Measurements from ENCODE around the gene FIGNL1. TPM values are rescaled to one million over a fixed set of nuclear protein-coding genes. Genes with fewer than 3 reads are reported as not detected.
A peak's percentile ranks its signal among the peaks of the same experiment; 100 is the strongest.
"Not testable (repeated sequence)": the region's sequence is repeated elsewhere in the genome, so short reads cannot be mapped to it uniquely, and the experiment has no call there.

The FIGNL1 gene
- total RNA-seq, 1 donor from 2014 or later, result 15.9 TPM

GRCh38 chr7:50470250-50471163 lies 20.4 kb upstream of the FIGNL1 start:
- ATAC-seq, result no peak

- no peak for ATAC-seq
Measured at GRCh38 chr7:50469181-50469580, 19.0 kb upstream of the FIGNL1 start.

DNA sequence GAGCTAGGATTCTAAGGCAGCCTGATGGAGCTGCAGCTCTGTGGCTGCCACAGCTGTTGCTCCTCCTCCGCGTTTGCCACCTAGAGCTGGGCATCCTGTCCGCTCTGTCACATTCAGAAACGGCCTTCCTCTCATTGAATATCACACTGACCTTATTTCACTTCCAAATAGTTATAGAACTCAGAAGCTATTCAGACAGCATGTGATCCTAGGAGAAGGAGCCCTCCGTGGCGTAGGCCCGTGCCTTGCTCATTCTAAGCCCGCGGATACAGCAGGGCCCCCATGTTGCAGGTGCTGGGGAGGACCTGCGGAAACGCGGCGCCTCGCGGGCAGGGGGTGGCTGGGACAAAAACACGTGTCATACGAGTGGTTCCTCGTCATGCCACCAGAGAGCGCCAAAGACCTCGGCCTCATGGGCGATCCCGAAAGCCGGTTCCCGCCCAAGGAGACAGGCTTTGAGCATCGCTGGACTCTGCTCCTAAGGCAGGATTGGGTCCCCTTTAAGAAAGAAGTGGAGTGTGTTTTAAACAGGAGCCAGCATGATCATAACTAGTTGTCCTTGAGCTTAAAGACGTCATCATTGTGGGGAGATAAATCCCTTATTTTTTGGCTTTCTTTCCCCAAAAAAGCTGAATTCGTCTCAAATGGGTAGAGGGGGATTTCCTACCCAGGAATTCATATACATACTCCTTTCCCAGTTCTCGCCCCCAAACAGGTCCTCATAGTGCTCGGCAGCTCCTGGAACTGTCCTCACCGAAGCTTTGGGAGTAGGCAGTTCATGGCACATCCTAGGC lies 17.9 kb upstream of the FIGNL1 start:
- peak; percentile 86 for ATAC-seq

DNA sequence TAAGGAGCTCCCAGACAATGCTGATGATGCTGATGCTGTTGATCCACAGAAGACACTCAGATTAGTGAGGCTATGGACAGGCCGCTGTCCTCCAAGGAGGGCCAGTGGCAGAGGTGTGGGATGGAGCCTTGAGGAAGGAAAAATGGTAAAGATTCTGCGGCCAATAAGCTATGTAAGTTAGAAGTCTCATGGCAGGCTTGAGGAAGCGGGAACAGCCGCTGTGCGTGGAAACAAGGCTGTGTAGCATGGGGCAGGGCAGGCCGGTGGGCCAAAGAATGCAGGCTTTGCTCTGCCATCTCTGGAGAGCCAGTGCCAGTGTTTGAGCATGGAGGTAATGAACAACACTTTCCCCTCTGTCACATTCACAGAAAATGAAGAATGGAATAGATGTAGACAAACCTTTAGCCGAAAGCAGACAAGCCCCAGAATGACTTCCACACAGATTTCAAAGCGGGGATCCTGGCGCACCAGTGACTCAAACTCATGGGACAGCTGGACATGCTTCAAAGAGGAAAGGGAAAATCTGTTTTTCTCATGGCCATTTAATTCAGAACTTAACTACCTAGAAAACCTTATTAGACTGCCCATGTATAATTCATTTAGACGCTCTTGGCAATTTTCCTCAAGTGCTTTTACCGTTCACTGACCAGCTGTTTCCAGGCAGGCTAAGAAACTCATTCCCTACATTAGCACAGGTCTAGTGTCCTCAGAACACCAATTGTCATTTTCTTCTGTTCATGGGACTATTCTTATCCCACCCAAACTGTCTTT lies 16.9 kb upstream of the FIGNL1 start:
- ATAC-seq, result no peak

DNA sequence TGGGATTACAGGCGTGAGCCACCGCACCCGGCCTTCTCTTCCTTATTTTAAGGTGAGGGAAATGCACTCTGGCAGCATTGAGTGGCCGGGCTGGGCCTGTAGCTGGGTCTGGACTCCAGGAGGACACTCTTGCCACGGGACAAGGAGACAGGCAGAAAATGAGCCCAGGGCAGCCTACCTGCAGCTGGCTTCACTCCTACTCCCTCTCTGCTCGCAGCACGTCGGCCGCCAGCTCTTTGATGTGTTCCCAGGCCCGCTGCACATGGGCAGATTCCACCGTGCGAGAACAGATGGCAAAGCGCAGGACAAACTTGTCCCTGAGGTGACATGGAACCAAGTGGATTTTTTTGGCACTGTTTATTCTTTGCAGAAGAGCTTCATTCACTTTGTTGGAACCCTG lies 12.9 kb upstream of the FIGNL1 start:
- no peak for ATAC-seq

- no peak for ATAC-seq
Measured at GRCh38 chr7:50462361-50462760, 12.2 kb upstream of the FIGNL1 start.

DNA sequence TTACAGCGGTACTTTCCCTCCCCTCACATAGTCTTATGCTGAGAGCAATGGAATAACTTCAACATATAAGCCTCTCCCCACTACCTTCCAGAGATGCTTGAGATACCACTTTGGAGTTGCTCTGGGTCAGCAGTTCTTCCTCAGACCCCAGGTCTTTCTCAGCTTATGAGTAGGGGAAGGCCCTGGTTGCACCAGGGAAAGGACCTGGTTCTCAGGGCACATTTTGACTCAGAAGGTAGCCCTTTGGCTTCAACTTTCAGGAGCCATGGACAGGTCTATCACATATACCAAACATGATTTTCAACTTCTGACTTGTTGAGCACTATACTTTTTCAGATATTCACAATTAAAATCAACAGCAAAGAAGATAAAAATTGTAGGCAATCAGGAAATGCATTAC lies 11.5 kb upstream of the FIGNL1 start:
- no peak for ATAC-seq

DNA sequence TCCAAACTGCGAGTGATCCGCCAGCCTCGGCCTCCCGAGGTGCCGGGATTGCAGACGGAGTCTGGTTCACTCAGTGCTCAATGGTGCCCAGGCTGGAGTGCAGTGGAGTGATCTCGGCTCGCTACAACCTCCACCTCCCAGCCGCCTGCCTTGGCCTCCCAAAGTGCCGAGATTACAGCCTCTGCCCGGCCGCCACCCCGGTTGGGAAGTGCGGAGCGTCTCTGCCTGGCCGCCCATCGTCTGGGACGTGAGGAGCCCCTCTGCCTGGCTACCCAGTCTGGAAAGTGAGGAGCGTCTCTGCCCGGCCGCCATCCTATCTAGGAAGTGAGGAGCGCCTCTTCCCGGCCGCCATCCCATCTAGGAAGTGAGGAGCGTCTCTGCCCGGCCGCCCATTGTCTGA lies 9.0 kb upstream of the FIGNL1 start:
- ATAC-seq, result not testable (repeated sequence)

- ATAC-seq, result not testable (repeated sequence)
Measured at GRCh38 chr7:50458651-50459050, 8.5 kb upstream of the FIGNL1 start.

DNA sequence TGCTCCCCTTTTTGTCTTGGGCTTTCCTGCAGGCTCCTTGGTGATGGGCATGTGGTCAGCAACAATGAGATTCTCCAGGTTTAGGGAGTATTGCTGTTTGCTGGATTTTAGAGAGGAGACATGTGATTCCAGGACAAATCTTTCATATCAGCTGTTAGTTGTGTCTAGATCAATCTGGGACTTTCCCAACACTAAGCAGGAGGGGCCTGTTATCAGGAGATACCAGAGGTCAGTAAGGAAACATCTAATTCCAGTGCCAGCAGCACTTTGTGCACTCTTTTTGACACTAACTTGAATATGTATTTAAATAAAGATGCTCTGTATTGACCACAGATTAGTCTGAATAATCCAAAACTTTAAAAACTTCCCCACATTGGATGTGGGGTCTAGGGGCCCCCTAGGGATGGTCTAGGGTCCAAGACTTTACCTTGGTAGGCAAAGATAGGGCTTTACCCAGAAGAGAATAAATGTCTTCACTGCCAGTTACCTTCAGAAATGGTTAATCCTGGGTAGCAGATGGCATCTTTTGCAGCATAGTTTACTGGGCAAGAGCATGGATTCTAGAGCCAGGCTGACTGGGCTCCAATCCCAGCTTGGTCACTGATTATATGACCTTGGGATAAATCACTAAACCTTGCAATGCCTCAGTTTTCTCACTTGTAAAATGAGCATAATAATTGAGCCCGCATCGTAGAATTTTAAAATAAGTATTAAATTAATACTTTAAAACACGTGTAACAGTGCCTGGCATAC lies 6.4 kb upstream of the FIGNL1 start:
- ATAC-seq, result no peak

DNA sequence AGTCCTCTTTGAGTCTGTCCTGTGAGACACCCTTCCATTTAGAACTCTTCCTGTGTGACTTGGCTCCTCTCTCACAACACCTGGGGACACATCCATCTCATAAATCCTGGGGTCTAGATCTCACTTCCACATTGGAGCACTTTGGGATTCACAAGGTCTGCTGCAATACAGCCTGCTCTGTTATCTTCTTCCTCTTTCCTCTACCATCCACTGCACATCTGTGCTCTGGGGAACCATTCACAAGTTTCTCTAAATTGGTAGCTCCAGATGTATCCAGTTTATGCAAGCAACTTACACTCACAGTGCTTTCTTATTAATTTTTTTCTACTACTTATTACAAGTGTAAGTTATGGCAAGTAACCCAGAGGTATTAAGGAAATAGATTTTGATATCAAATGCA lies 5.5 kb upstream of the FIGNL1 start:
- no peak for ATAC-seq

GRCh38 chr7:50454968-50455367 lies 4.8 kb upstream of the FIGNL1 start:
- no peak for ATAC-seq

DNA sequence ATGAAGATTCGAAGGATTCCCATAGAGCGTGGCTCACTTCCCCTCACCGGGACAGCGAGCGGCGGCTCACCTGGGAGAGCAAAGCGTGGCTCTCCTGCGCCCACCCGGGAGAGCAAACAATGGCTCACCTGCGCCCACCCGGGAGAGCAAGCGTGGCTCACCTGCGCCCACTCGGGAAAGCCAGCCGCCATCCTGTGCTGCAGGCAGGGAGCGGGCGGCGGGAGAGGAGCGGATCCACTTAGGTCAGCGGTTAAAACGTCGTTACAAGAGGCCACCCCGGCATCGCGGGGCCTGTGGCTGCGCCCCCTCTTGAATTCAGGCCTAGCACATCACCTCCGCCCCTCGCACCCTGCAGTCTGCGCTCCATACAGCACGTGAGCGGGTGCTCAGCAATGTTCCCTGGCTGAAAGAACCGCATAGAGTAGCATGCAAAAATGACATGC lies 461 bp upstream of the FIGNL1 start:
- no peak for ATAC-seq

- no peak for ATAC-seq
Measured at GRCh38 chr7:50449501-50449880, 659 bp downstream of the FIGNL1 start.

DNA sequence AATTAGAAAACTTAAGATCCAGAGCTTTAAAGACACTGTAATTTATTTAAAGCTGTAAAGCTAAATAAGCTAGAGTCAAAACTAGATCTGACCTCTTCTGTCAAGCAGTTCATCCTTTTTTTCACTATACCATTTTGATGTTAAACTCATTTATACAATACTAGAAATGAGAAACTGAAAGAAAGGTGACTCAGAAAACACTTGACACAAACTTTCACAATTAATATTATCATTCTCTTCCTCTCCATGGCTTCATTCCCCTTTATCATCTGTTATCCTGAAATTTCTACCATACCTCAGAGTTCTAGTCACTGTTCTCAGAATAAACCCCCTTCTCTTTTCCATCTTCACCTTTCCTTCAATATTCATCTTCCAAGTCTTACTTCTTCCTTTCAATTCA lies 1.3 kb downstream of the FIGNL1 start:
- no peak for ATAC-seq

DNA sequence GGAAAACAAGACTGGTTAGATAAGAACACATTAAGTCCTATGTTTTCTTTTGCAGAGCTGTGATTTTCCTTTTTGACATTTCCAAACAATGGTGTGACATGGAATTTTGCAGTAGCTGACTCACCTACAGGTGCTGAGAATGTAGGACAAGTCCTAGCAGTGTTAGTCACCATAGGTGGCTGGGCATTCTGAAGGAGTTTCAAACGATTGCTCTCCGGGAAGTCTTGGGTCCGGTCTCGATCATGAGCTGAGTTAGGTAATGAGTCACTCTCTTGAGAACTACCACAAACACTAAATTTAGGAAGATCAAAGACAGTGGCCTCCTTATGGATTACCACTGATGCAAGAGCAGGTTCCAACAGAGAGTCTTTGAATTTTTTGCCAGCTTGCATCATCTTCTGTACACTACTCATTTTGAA lies 3.6 kb downstream of the FIGNL1 start:
- peak; percentile 97 for ATAC-seq

- ATAC-seq, result peak; percentile 57
Measured at GRCh38 chr7:50436133-50436806, 13.9 kb downstream of the FIGNL1 start.

- no peak for ATAC-seq
Measured at GRCh38 chr7:50431722-50432305, 18.3 kb downstream of the FIGNL1 start.

DNA sequence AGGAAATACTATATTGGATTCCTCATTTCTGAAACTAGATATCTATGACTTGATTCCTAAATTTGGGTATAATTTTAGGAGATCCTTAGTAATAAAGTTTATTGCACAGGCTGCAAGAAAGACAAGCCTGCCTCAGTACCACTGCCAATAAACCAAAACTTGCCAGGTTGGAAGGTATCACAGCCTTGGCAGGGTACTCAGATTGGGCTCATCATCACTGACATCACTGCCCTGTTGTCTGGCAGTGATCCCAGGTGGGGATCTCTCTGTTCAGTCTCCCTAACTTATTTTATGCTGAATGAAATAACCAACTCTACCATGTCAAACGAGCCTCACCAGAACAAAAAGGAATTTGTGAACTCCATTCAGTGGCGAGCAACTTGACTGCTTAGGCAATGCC lies 18.8 kb downstream of the FIGNL1 start:
- no peak for ATAC-seq

DNA sequence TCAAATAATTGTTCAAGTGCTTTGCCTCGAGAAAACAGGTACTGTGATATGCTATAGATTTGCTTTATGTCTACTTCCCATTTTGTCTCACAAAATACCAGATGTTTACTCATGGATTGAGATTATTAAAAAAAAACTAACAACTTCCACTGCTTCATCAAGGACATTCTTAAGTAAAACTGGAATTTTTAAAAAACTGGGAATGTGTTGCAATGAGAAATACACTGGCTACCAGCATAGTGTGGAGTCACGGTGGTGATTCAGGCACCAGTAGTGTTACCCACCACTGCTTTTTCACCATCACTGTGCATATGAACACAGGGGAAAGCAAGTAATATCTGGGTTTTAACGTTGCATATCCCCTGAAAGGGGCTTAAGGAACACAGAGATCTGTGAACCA lies 21.2 kb downstream of the FIGNL1 start:
- no peak for ATAC-seq

DNA sequence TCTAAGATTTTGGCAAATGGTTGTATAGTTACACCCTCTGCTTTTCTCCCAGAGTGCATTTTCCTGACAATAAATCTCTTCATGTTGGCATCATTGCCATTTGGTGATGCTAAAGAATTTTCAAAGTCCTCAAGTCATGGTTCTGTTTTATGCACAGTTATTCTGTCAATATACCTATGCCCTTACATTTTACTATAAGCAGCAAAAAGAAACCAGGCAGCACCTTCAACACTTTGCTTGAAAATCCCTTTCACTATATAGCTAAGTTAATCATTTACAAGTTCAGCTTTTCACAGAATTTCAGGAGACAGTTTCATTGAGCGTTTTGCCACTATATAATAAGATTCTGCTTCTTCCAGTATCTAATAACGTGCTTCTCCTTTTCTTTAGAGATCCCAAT lies 22.6 kb downstream of the FIGNL1 start:
- no peak for ATAC-seq
